Duodenal mucosa (tissue), 2 donors: ENCODE results near the gene ZFPM1.

Experiments
- H3K27ac ChIP-seq: one replicate; pipeline ENCODE4 v1.7.0; 2013; ENCODE audit warnings: low read depth, low read length
- H3K27me3 ChIP-seq, 2 donors: one replicate each; pipeline ENCODE4 v1.7.0; 2013; ENCODE audit warnings: low read length in 2 of 2, control low read depth in 1 of 2; ENCODE audit not compliant: insufficient read depth in 2 of 2, control insufficient read depth in 1 of 2
- H3K36me3 ChIP-seq, 2 donors: one replicate each; pipeline ENCODE4 v1.7.0; 2013; ENCODE audit warnings: low read length in 2 of 2, control low read depth in 1 of 2; ENCODE audit not compliant: insufficient read depth in 2 of 2, control insufficient read depth in 1 of 2
- H3K4me1 ChIP-seq, 2 donors: one replicate each; pipeline ENCODE4 v1.7.0; 2013; ENCODE audit warnings: low read length in 2 of 2, control low read depth in 1 of 2; ENCODE audit not compliant: insufficient read depth in 2 of 2, control insufficient read depth in 1 of 2
- H3K4me3 ChIP-seq, 2 donors: one replicate each; pipeline ENCODE4 v1.7.0; 2013; ENCODE audit warnings: low read length in 2 of 2, low read depth in 1 of 2
- H3K9ac ChIP-seq, 2 donors: one replicate each; pipeline ENCODE4 v1.7.0; 2013; ENCODE audit warnings: low read length in 2 of 2, low read depth in 1 of 2
- H3K9me3 ChIP-seq, 2 donors: one replicate each; pipeline ENCODE4 v1.7.0; 2013; ENCODE audit warnings: low read length in 2 of 2, control low read depth in 1 of 2; ENCODE audit not compliant: control insufficient read depth in 1 of 2

ZFPM1 gene

DNA sequence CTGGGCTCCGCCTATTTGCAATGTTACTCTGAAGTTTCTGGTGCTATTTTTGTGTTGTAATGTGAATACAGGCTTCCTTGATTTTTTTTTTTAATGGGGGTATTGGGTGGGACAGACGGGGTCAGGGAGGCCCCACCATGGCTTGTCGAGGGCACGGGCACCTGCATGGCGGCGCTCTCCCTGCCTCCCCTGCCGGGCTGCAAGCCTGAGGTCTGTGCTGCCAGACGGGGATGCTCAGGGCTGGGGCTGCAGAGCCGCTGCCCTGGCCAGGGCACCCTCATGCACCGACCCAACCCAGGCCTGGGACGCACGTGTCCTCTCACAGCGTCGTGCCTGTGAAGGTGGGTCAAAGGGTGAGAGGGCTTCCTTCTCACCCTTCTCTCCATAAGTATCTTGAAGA is 13.0 kb upstream of the ZFPM1 start:
- H3K4me1 ChIP-seq, result peaks cover 5 to 11% of the 10 kb centered on the region in 2 donors
- H3K27me3 ChIP-seq, result peaks cover 0 to 3% of the 10 kb centered on the region in 2 donors
- no peaks in the 10 kb centered on the region for H3K9me3 ChIP-seq
- no peak overlapping the region for H3K27ac ChIP-seq
- H3K9ac ChIP-seq, result no peak overlapping the region
- no peak overlapping the region for H3K4me3 ChIP-seq
- H3K36me3 ChIP-seq, result no peaks in the 10 kb centered on the region

DNA sequence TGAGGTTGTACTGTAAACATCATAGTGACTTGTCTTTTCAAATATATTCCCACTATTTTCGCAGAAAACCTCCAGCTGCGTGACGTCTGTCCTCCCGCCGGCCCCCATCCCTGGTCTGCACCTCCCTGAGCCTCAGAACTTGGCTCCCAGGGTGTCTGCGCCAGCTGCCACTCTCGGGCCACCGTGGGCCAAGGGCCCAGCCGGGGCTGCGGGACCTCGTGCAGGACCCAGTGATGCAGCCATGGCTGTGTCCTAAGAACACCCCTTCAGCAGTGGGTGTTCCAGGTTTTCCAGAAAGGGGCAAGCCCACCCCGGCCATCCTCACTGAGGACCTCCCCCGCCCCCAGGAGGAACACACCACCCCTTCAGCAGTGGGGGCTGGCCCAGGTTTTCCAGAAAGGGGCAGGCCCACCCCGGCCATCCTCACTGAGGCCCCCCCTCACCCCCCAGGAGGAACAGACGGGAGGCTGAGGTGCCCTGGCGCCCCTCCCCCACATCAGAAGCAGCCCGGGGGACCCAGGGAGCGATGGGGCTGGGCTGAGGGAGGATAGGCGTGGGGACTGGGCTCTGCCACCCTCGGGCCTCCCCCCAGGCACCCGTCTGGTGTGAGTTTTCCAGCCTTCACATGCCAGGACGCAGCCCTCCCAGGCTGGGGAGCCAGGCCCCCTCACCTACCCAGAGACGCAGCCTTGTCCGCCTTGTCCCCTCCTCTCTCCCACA is 12.2 kb upstream of the ZFPM1 start:
- H3K9me3 ChIP-seq, result no peaks in the 10 kb centered on the region
- H3K27me3 ChIP-seq, result peaks cover 0 to 3% of the 10 kb centered on the region in 2 donors
- no peak overlapping the region for H3K27ac ChIP-seq
- H3K9ac ChIP-seq, result no peak overlapping the region
- peaks cover 5 to 11% of the 10 kb centered on the region in 2 donors for H3K4me1 ChIP-seq
- no peaks in the 10 kb centered on the region for H3K36me3 ChIP-seq
- no peak overlapping the region for H3K4me3 ChIP-seq

DNA sequence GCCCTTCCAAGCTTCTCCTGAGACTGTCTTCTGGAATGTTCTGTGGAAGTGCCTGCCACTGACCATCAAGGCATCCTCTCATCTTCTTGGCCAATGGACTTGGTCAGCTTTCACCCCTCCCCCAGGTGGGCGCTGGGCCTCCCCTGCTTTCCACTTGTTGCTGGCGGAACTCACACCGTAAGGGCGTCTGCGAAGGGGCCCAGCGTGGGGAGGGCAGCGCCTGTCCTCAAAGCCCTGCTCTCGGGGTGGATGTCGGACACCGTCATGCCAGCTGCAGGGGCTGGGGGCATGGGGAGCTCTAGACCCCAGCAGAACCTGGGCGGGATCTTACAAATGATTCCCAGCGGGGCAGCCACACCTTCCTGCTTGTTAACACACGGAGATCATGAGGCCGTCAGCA is 11.6 kb upstream of the ZFPM1 start:
- Histone ChIP-seq H3K36me3 (no peaks in the 10 kb centered on the region), H3K4me3 (no peak overlapping the region), H3K9ac (no peak overlapping the region), H3K9me3 (no peaks in the 10 kb centered on the region), H3K27ac (no peak overlapping the region), H3K27me3 (peaks cover 0 to 3% of the 10 kb centered on the region in 2 donors), H3K4me1 (peaks cover 5 to 11% of the 10 kb centered on the region in 2 donors)

DNA sequence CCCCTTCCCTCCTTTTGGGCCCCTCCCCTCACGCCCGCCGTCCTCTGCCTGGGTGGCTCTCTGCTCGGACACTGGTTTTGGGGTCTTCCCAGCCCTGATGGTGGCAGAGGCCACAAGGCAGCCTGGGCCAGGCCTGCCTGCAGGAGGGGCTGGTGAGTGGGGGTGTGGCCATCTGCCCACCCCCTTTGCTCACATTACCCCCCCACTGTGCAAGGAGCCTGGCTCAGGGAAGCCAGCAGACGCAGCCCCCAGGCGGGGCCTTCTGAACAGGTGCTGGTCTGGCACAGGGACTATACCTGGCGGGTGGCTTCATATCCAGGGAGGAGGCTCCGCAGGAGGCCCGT is 10.7 kb upstream of the ZFPM1 start:
- Histone ChIP-seq H3K4me3 (no peak overlapping the region), H3K4me1 (peaks cover 5 to 11% of the 10 kb centered on the region in 2 donors), H3K27ac (no peak overlapping the region), H3K36me3 (no peaks in the 10 kb centered on the region), H3K9ac (no peak overlapping the region), H3K27me3 (peaks cover 0 to 3% of the 10 kb centered on the region in 2 donors), H3K9me3 (no peaks in the 10 kb centered on the region)

DNA sequence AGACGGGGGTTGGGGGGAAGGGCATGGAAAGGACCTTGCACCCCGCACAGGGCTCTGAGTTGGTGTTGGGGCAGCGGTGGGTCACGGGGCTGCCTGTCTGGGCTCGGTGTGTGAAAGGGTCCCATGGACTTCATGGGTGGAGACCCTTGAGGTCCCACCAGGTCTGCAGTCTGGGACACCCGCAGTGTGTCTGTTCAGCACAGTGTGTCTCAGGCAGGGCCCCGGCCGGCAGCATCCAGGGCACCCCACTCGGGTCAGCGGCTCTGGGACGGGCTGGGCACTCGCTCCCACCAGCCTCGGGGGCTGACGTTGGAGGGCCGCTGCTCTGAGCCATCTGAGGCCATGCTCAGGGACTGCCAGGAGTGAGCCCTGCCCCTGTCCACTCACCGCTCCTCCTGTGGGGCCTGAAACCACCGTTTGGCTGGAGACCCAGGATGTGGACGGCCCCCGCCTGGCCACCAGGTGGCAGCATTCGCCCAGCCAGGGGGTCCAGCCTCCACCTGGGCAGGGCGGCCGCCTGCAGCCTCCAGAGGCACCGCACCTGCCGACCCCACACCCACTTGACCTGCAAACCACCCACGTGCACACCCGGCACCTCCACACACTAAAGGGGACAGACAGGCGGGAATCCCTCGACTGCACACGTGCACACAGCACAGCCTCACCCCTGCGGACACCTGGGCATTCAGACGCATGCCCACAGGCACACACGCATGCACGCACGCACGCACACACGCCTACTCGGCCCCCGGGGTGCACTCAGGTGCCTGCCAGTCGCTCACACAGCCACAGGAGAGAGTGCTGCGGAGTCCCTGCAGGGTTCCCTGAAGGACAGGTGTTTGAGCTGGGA is 10.1 kb upstream of the ZFPM1 start:
- Histone ChIP-seq H3K36me3 (no peaks in the 10 kb centered on the region), H3K27ac (no peak overlapping the region), H3K27me3 (peaks cover 0 to 3% of the 10 kb centered on the region in 2 donors), H3K4me1 (peaks cover 5 to 12% of the 10 kb centered on the region in 2 donors), H3K9me3 (no peaks in the 10 kb centered on the region), H3K4me3 (peak overlapping the region in 1 of 2 donors; percentile 22), H3K9ac (no peak overlapping the region)

DNA sequence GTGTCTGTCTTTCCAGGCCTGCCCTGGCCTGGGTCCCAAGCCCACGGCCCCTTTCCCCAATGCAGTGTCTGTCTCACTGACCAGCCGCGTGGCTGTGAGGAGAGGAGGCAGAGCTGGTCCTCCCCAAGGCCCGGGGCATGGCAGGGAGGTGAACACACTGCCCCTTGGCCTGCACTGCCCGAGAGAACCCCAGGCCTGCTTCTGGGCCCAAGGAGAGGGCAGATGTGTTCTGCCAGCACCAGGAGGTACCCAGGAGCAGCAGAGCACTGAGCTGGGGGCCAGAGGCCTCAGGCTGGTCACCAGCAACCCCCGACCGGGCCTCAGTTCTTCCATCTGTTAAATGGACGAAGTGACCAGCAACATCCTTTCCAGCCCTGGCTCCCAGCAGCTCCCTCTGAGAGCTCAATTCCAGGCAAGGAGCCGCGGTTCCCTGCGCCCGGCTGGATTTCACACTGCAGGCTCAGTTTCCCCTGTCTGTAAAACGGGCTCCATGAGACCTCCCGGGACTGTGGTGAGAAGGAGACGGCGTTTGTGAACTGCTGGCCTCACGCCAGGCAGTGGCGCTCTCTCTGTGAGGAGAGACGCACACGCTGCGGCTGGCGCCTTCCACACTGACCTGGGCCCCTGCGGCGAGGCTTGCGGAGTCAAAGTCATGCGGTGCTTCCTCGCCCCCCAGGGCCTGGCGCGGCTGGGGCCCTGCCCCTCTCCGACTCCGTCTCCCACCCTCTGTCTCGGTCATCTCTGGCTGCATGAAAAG is 8.1 kb upstream of the ZFPM1 start:
- Histone ChIP-seq H3K4me3 (no peak overlapping the region), H3K9me3 (no peaks in the 10 kb centered on the region), H3K27me3 (peaks cover 0 to 3% of the 10 kb centered on the region in 2 donors), H3K36me3 (no peaks in the 10 kb centered on the region), H3K9ac (no peak overlapping the region), H3K4me1 (peaks cover 14 to 28% of the 10 kb centered on the region in 2 donors), H3K27ac (no peak overlapping the region)

DNA sequence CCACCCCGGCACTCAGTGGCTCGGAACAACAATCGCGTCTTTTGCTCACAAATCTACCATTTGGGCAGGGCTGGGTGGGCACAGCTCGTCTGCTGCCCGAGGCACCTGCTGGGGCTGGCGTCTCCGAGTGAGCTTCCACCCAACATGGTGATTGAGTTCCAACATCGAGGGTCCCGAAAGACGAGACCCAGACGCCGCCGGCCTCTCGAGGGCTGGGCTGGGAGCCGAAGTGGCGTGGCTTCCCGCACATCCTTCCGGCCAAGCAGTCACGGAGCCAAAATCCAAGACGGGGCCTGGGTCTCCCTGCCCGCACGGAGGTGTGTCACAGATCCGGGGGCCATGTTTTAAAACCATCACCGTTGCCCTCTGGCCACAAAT is 7.5 kb upstream of the ZFPM1 start:
- Histone ChIP-seq H3K27ac (no peak overlapping the region), H3K9me3 (no peaks in the 10 kb centered on the region), H3K4me3 (no peak overlapping the region), H3K9ac (no peak overlapping the region), H3K36me3 (no peaks in the 10 kb centered on the region), H3K27me3 (peaks cover 0 to 3% of the 10 kb centered on the region in 2 donors), H3K4me1 (peaks cover 14 to 28% of the 10 kb centered on the region in 2 donors)

DNA sequence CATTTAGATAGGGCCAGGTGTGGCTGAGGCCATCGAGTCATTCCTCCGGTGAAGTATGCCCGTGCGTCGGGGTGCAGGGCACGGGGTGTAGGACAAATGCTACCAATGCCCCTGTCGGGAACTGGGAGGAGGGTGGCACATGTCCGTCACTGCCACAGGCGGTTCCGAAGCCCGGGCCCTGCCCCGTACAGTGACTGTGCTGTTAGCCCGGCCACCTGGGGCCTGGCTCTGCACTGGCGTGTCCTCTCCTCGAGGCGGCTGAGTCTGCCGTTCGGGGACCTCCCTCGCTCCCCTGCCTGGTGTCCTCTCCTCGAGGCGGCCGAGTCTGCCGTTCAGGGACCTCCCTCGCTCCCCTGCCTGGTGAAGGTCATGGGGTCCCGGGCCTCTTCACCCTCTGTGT is 7.0 kb upstream of the ZFPM1 start:
- Histone ChIP-seq H3K9ac (no peak overlapping the region), H3K27me3 (peaks cover 0 to 3% of the 10 kb centered on the region in 2 donors), H3K27ac (no peak overlapping the region), H3K9me3 (no peaks in the 10 kb centered on the region), H3K36me3 (no peaks in the 10 kb centered on the region), H3K4me1 (peaks cover 14 to 28% of the 10 kb centered on the region in 2 donors), H3K4me3 (no peak overlapping the region)

DNA sequence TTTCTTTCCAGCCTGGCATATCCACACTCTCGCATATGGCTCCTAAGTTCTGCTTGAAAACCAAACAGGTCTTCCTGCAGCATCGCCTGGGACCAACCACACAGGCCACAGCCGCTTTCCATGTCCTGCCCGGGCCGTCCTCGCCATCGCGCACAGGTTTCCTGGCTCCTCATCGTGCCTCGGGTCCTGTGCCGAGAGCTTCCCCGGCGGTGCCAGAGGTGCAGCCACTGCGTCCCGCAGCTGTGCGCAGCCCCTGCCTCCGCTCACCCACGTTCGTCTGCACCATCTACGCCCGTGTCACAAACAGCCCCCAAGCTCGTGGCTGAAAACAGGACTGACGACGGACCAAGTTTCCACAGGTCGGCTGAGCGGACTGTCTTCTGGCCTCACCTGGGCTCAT is 6.3 kb upstream of the ZFPM1 start:
- no peak overlapping the region for H3K27ac ChIP-seq
- no peaks in the 10 kb centered on the region for H3K36me3 ChIP-seq
- H3K4me1 ChIP-seq, result peaks cover 14 to 29% of the 10 kb centered on the region in 2 donors
- H3K4me3 ChIP-seq, result no peak overlapping the region
- no peaks in the 10 kb centered on the region for H3K9me3 ChIP-seq
- no peak overlapping the region for H3K9ac ChIP-seq
- peaks cover 0 to 3% of the 10 kb centered on the region in 2 donors for H3K27me3 ChIP-seq

DNA sequence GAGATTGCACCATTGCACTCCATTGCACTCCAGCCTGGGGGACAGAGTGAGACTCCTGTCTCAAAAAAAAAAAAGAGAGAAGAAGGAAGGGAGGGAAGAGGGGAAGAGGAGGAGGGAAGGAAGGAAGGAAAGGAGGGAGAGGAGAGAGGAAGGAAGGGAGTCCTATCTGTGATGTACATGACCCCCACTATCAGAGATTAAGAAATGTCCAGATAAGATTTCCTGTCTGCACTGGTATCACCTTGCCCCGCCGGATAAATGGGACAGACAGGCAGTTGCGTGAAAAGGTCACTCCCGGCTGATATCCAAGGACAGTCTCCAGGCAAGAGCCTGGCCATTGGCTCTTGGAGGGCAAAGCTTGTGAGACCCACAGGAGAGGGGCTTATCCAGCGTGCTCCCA is 5.2 kb upstream of the ZFPM1 start:
- Histone ChIP-seq H3K9ac (no peak overlapping the region), H3K27me3 (peaks cover 0 to 3% of the 10 kb centered on the region in 2 donors), H3K27ac (no peak overlapping the region), H3K9me3 (no peaks in the 10 kb centered on the region), H3K36me3 (no peaks in the 10 kb centered on the region), H3K4me1 (peaks cover 18 to 34% of the 10 kb centered on the region in 2 donors), H3K4me3 (no peak overlapping the region)
